Suprapubic skin (tissue), 4 donors: ENCODE data around the gene PSMD11.

Experiments
- POLR2A ChIP-seq, 2 donors: fragments of 450-650 bp; IDR thresholded peaks; one replicate each; pipeline ENCODE4 v1.6.1; 2017; ENCODE audit warnings: antibody characterized with exemption in 2 of 2, mild to moderate bottlenecking in 2 of 2, moderate library complexity in 2 of 2
- POLR2AphosphoS5 ChIP-seq, 3 donors: sonication (generic); formaldehyde crosslinking; IDR thresholded peaks; one replicate each; pipeline ENCODE4 v1.6.1; 2017; ENCODE audit warnings: antibody characterized with exemption in 3 of 3
- TF ChIP-seq, protein P1 (sequence below), 2 donors: fragments of 200-600 bp in 1 of 2; fragments of 450-650 bp in 1 of 2; sonication (generic) in 1 of 2; IDR thresholded peaks; one replicate each; pipeline ENCODE4 v1.5.1; 2016 to 2019; ENCODE audit warnings: antibody characterized with exemption in 2 of 2, mild to moderate bottlenecking in 1 of 2, moderate library complexity in 1 of 2

DNA sequence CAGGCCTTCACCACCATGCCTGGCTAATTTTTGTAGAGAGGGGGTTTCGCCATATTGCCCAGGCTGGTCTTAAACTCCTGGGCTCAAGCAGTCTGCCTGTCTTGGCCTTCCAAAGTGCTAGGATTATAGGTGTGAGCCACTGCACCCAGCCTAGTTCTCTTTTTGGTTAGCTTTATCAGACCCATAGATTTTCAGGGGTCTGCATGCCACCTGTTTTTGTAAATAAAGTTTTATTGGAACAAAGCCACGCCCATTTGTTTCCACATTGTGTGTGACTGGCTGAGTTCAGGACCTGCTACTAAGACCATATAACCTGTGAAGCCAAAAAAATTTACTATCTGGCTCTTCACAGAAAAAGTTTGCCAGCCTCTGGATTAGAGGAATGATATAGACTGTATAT, 7.6 kb downstream of the PSMD11 start:
- TF ChIP-seq POLR2AphosphoS5 (IDR thresholded peaks at IDR 0.05) = no peak
- TF ChIP-seq, protein P1, sequence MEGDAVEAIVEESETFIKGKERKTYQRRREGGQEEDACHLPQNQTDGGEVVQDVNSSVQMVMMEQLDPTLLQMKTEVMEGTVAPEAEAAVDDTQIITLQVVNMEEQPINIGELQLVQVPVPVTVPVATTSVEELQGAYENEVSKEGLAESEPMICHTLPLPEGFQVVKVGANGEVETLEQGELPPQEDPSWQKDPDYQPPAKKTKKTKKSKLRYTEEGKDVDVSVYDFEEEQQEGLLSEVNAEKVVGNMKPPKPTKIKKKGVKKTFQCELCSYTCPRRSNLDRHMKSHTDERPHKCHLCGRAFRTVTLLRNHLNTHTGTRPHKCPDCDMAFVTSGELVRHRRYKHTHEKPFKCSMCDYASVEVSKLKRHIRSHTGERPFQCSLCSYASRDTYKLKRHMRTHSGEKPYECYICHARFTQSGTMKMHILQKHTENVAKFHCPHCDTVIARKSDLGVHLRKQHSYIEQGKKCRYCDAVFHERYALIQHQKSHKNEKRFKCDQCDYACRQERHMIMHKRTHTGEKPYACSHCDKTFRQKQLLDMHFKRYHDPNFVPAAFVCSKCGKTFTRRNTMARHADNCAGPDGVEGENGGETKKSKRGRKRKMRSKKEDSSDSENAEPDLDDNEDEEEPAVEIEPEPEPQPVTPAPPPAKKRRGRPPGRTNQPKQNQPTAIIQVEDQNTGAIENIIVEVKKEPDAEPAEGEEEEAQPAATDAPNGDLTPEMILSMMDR (IDR thresholded peaks at IDR 0.05) = no peak
- TF ChIP-seq POLR2A (IDR thresholded peaks at IDR 0.05) = no peak
